ENCODE data around the gene LRRTM1.

The LRRTM1 gene

DNA sequence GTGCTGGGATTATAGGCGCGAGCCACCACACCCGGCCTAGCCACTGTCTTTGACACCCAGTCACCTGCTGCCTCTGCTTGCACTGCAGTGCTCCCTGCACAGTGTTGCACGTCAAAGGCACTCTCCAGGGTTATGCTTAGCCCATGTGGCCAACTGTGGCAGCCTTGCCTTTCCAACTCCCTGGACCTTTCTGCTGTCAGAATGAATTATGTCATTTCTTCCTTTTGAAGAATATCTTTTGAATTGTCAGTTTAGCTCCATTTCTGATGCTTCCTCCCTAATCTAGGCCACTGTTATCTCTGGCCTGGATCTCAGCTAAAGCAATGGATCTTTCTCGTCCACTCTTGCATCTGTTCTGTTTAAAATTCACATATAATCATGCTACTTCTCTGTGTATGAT is 29.3 kb upstream of the LRRTM1 start:
- no peak overlapping the region for H3K4me3 ChIP-seq (ENCODE audit: low read depth, low read length)
- no peak for TF ChIP-seq CTCF (IDR thresholded peaks at IDR 0.05; ENCODE audit: borderline replicate concordance, insufficient read depth, low read depth, low read length)

- no peak overlapping the region for H3K4me3 ChIP-seq (ENCODE audit: low read depth, low read length)
- TF ChIP-seq CTCF (IDR thresholded peaks at IDR 0.05; ENCODE audit: borderline replicate concordance, insufficient read depth, low read depth, low read length): no peak
Measured at GRCh38 chr2:80330527-80331450, 26.2 kb upstream of the LRRTM1 start.

- no peak overlapping the region for H3K4me3 ChIP-seq (ENCODE audit: low read depth, low read length)
- no peak for TF ChIP-seq CTCF (IDR thresholded peaks at IDR 0.05; ENCODE audit: borderline replicate concordance, insufficient read depth, low read depth, low read length)
Measured at GRCh38 chr2:80329491-80329890, 24.9 kb upstream of the LRRTM1 start.

DNA sequence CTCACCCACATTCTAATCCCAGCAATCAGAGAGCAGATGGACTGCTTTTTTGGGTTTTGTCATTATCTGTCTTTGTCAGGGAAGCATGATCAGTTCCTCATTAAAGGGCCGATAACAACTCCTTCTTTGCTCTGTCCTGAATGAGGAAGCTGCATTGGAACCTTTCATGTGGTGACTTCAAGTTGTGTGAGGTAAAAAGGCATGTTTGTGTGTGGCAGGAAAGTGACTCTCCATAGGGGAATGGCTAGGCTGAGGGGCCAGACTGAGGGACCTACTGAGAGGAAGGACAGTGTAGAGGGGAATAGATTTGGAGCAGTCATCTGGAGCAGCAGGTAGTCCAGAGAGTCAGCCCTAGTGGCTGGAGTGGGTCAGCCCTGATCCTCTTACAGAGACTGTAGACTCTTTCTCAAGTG is 23.6 kb upstream of the LRRTM1 start:
- TF ChIP-seq CTCF (IDR thresholded peaks at IDR 0.05; ENCODE audit: borderline replicate concordance, insufficient read depth, low read depth, low read length): no peak

GRCh38 chr2:80326861-80327260 is 22.3 kb upstream of the LRRTM1 start:
- TF ChIP-seq CTCF (IDR thresholded peaks at IDR 0.05; ENCODE audit: borderline replicate concordance, insufficient read depth, low read depth, low read length): no peak
- H3K4me3 ChIP-seq (ENCODE audit: low read depth, low read length): no peak overlapping the region

More for the DNA sequence above, 23.6 kb upstream of the LRRTM1 start:
- no peak overlapping the region for H3K4me3 ChIP-seq (ENCODE audit: low read depth, low read length)

DNA sequence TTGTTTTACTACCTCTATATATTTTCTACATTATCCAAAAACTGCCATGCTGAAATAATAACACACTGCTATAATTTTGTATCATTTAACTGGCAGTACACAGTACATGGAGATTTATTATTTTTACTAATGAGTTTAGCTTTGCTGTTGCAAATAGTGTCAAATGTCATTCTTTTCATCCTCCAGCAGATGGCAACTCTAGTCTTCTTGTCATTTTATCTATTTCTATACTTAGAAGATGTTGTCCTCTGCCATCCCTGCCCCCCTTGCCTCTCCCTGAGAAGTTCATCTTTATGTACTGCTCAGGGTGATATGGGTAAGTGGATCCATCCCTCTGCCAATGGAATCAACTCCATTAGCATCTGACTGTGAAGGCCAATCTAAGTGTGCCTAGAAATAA is 21.7 kb upstream of the LRRTM1 start:
- H3K4me3 ChIP-seq (ENCODE audit: low read depth, low read length): no peak overlapping the region
- TF ChIP-seq CTCF (IDR thresholded peaks at IDR 0.05; ENCODE audit: borderline replicate concordance, insufficient read depth, low read depth, low read length): no peak

GRCh38 chr2:80324525-80324924 is 20.0 kb upstream of the LRRTM1 start:
- no peak overlapping the region for H3K4me3 ChIP-seq (ENCODE audit: low read depth, low read length)
- TF ChIP-seq CTCF (IDR thresholded peaks at IDR 0.05; ENCODE audit: borderline replicate concordance, insufficient read depth, low read depth, low read length): no peak

All from GM12875 (cell line).